SU-DHL-6 (cell line): ENCODE data around the gene CTDSP1.

Experiments
- CTCF ChIP-seq: fragments of 200-600 bp; sonication (generic); IDR thresholded peaks from one replicate; pipeline ENCODE4 v1.5.1; 2017; ENCODE audit warnings: antibody characterized with exemption, mild to moderate bottlenecking, low read length, moderate library complexity; ENCODE audit not compliant: insufficient read depth, poor library complexity, severe bottlenecking
- EZH2phosphoT487 ChIP-seq: fragments of 200-600 bp; sonication (generic), shearing (Covaris generic); conservative IDR thresholded peaks from 2 replicates; pipeline ENCODE4 v1.6.1; 2018; ENCODE audit warnings: mild to moderate bottlenecking, antibody characterized with exemption, low read length, moderate library complexity, mixed read lengths

- TF ChIP-seq CTCF = no peak
- no peak for TF ChIP-seq EZH2phosphoT487
Observed at GRCh38 chr2:218452079-218452478, 52.4 kb downstream of the CTDSP1 start.
